Measurements from ENCODE around the gene RPRD1A.

DNA sequence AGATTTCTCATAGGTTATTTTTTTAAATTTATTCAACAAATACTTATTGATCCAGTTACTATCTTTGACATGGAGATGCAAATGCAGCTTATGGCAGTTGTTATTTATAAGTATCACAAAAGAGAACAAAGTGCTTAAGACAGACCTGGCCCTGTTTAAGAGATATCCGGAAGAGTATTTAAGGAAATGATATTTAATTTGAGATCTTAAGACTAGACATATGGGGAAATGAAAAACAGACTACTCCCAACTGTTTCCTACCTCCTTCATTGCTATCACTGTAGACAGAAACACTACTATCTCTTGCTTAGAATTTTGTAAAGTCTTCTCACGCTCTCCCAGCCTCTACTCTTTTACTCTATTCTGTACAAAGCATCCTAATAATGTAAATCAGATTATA lies 36.0 kb downstream of the RPRD1A start:
- TF ChIP-seq, protein P1, sequence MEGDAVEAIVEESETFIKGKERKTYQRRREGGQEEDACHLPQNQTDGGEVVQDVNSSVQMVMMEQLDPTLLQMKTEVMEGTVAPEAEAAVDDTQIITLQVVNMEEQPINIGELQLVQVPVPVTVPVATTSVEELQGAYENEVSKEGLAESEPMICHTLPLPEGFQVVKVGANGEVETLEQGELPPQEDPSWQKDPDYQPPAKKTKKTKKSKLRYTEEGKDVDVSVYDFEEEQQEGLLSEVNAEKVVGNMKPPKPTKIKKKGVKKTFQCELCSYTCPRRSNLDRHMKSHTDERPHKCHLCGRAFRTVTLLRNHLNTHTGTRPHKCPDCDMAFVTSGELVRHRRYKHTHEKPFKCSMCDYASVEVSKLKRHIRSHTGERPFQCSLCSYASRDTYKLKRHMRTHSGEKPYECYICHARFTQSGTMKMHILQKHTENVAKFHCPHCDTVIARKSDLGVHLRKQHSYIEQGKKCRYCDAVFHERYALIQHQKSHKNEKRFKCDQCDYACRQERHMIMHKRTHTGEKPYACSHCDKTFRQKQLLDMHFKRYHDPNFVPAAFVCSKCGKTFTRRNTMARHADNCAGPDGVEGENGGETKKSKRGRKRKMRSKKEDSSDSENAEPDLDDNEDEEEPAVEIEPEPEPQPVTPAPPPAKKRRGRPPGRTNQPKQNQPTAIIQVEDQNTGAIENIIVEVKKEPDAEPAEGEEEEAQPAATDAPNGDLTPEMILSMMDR (IDR thresholded peaks at IDR 0.05): no peak
- no peak for TF ChIP-seq POLR2A (IDR thresholded peaks at IDR 0.05)

All from uterus (tissue), 2 donors.